Limb (tissue), 2 donors: Measurements from ENCODE around the gene PPP6R3.
A peak's percentile ranks its signal among the peaks of the same experiment; 100 is the strongest.
"Not testable (repeated sequence)": the region's sequence is repeated elsewhere in the genome, so short reads cannot be mapped to it uniquely, and the experiment has no call there.

Experiments
- DNase-seq, 2 donors: peaks; one replicate each; pipeline ENCODE4 v3.0.0-alpha.2; 2016; ENCODE audit errors: extremely low spot score in 2 of 2

The PPP6R3 gene

GRCh38 chr11:68460741-68461574 is at the start of gene PPP6R3:
PPP6R3 (plus strand) TSS chr11:68460752; CDS start chr11:68537665, 76,913 bp downstream.
- peak in 1 of 2 donors; percentile 70 for DNase-seq

GRCh38 chr11:68411501-68411991 is 49.0 kb upstream of the PPP6R3 start:
- DNase-seq = peak in 1 of 2 donors; percentile 10

- DNase-seq = peak in 1 of 2 donors; percentile 47
Observed at GRCh38 chr11:68412593-68413475, 47.7 kb upstream of the PPP6R3 start.

- DNase-seq = no peak
Observed at GRCh38 chr11:68413591-68413999, 47.0 kb upstream of the PPP6R3 start.

GRCh38 chr11:68414496-68415221 is 45.9 kb upstream of the PPP6R3 start:
- no peak for DNase-seq

- no peak for DNase-seq
Observed at GRCh38 chr11:68416070-68416578, 44.4 kb upstream of the PPP6R3 start.

- DNase-seq = no peak
Observed at GRCh38 chr11:68418648-68419047, 41.9 kb upstream of the PPP6R3 start.

- no peak for DNase-seq
Observed at GRCh38 chr11:68420171-68420570, 40.4 kb upstream of the PPP6R3 start.

GRCh38 chr11:68423481-68423880 is 37.1 kb upstream of the PPP6R3 start:
- DNase-seq = no peak

GRCh38 chr11:68424101-68424632 is 36.4 kb upstream of the PPP6R3 start:
- no peak for DNase-seq

GRCh38 chr11:68424981-68425865 is 35.3 kb upstream of the PPP6R3 start:
- DNase-seq = no peak

GRCh38 chr11:68425866-68426380 is 34.6 kb upstream of the PPP6R3 start:
- DNase-seq = no peak

- no peak for DNase-seq
Observed at GRCh38 chr11:68429661-68430060, 30.9 kb upstream of the PPP6R3 start.

GRCh38 chr11:68430384-68430783 is 30.2 kb upstream of the PPP6R3 start:
- DNase-seq = no peak

GRCh38 chr11:68430801-68431200 is 29.8 kb upstream of the PPP6R3 start:
- DNase-seq = no peak

- no peak for DNase-seq
Observed at GRCh38 chr11:68431984-68432645, 28.4 kb upstream of the PPP6R3 start.

GRCh38 chr11:68432874-68433273 is 27.7 kb upstream of the PPP6R3 start:
- no peak for DNase-seq

- no peak for DNase-seq
Observed at GRCh38 chr11:68433541-68433940, 27.0 kb upstream of the PPP6R3 start.

- DNase-seq = not testable (repeated sequence)
Observed at GRCh38 chr11:68434159-68434558, 26.4 kb upstream of the PPP6R3 start.
